HTR-8/SVneo (cell line): ENCODE measurements around the gene PRB4.
A peak's percentile ranks its signal among the peaks of the same experiment; 100 is the strongest.
"Not testable (repeated sequence)": the region's sequence is repeated elsewhere in the genome, so short reads cannot be mapped to it uniquely, and the experiment has no call there.

Experiments used
- DNase-seq: peaks from one replicate; pipeline ENCODE4 v3.0.0; 2011; ENCODE audit warnings: low spot score, mixed read lengths; ENCODE audit not compliant: insufficient read length
- FAIRE-seq: peaks from 2 replicates; lab custom pipeline; 2011; peaks lifted over from hg19 to GRCh38; lab: Jason Lieb, UNC

Gene PRB4

GRCh38 chr12:11310336-11310735 is at the start of gene PRB4:
TSS of gene PRB4 (minus strand) at chr12:11310436. CDS start at chr12:11310398, 38 bp downstream.
- no peak for FAIRE-seq

GRCh38 chr12:11351736-11352135 is 41.5 kb upstream of the PRB4 start:
- FAIRE-seq, DNase-seq: not testable (repeated sequence)

More at GRCh38 chr12:11310336-11310735, at the start of gene PRB4:
- DNase-seq, result no peak

GRCh38 chr12:11348439-11348838 is 38.2 kb upstream of the PRB4 start:
- FAIRE-seq (peak; percentile 95), DNase-seq (no peak)

GRCh38 chr12:11347810-11348209 is 37.6 kb upstream of the PRB4 start:
- FAIRE-seq, result no peak
- no peak for DNase-seq

- FAIRE-seq, result no peak
- DNase-seq, result no peak
Measured at GRCh38 chr12:11344500-11344899, 34.3 kb upstream of the PRB4 start.

GRCh38 chr12:11324426-11324825 is 14.2 kb upstream of the PRB4 start:
- no peak for FAIRE-seq
- DNase-seq, result no peak

- FAIRE-seq, result no peak
Measured at GRCh38 chr12:11321980-11322379, 11.7 kb upstream of the PRB4 start.

GRCh38 chr12:11307143-11307542 is 3.1 kb downstream of the PRB4 start:
- no peak for FAIRE-seq
- no peak for DNase-seq

More at GRCh38 chr12:11321980-11322379, 11.7 kb upstream of the PRB4 start:
- DNase-seq, result no peak

- FAIRE-seq, result no peak
- no peak for DNase-seq
Measured at GRCh38 chr12:11273449-11273848, 36.8 kb downstream of the PRB4 start.

- FAIRE-seq, result no peak
- no peak for DNase-seq
Measured at GRCh38 chr12:11269607-11270006, 40.6 kb downstream of the PRB4 start, which contains the start of gene PRB3. TSS of gene PRB3 (minus strand) at chr12:11269707. CDS start at chr12:11269669, 38 bp downstream.

- no peak for FAIRE-seq
- DNase-seq, result no peak
Measured at GRCh38 chr12:11264501-11264900, 45.7 kb downstream of the PRB4 start.
